Epithelial cell of proximal tubule (primary cell): ENCODE data around the gene RNPEPL1. TPM values are rescaled to one million over a fixed set of nuclear protein-coding genes. Genes with fewer than 3 reads are reported as not detected.
"Not testable (repeated sequence)": the region's sequence is repeated elsewhere in the genome, so short reads cannot be mapped to it uniquely, and the experiment has no call there.

ENCODE experiments used
- DNase-seq: peaks from one replicate; pipeline ENCODE4 v3.0.0-alpha.2; 2011; ENCODE audit warnings: low read depth
- H3K4me3 ChIP-seq: 2 replicates; pipeline ENCODE4 v1.5.1; 2011; ENCODE audit warnings: low read depth, mild to moderate bottlenecking, low read length
- total RNA-seq: library from RNA; depleted of rRNA; stranded (reverse); fragments of >200 nt; gene quantifications from 2 replicates; pipeline ENCODE4 v1.2.3, GENCODE V29; 2015
- TF ChIP-seq, protein P1 (sequence below): conservative IDR thresholded peaks from 2 replicates; pipeline ENCODE4 v1.5.1; 2012; ENCODE audit warnings: low read depth, mild to moderate bottlenecking, low read length

Gene RNPEPL1
- total RNA-seq, 1 donor from 2014 or later, result 53.4 TPM

DNA sequence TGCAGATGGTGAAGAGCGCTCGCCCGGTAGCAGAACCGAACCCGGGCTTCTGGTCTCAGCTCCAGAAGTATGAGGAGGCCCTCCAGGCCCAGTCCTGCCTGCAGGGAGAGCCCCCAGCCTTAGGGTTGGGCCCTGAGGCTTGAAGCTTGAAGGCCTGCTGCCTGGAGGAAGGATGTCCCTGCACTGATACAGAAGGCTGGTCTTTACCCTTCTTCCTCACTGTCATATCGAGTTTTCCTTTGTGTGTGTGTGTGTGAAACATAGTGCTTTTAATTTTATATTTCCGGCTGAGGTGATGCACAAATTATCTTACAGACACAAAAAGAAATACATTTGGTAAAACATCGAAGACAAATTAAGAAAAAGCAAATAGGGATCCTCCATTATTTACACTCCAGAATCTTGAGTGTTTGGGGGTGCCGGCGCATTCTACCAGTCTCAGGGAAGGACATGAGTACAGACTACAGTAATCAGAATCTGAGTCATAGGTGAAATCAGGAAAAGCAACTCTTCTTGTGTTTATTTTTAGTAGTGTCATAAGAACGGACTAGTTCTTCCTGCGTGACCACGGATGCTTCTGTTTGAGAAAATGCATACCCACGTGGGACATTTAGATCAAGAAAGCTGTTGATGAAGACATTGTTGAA is 6.8 kb upstream of the RNPEPL1 start:
- DNase-seq, result no peak
- TF ChIP-seq, protein P1, sequence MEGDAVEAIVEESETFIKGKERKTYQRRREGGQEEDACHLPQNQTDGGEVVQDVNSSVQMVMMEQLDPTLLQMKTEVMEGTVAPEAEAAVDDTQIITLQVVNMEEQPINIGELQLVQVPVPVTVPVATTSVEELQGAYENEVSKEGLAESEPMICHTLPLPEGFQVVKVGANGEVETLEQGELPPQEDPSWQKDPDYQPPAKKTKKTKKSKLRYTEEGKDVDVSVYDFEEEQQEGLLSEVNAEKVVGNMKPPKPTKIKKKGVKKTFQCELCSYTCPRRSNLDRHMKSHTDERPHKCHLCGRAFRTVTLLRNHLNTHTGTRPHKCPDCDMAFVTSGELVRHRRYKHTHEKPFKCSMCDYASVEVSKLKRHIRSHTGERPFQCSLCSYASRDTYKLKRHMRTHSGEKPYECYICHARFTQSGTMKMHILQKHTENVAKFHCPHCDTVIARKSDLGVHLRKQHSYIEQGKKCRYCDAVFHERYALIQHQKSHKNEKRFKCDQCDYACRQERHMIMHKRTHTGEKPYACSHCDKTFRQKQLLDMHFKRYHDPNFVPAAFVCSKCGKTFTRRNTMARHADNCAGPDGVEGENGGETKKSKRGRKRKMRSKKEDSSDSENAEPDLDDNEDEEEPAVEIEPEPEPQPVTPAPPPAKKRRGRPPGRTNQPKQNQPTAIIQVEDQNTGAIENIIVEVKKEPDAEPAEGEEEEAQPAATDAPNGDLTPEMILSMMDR, result no peak
- peak overlapping the region; percentile 85 for H3K4me3 ChIP-seq

DNA sequence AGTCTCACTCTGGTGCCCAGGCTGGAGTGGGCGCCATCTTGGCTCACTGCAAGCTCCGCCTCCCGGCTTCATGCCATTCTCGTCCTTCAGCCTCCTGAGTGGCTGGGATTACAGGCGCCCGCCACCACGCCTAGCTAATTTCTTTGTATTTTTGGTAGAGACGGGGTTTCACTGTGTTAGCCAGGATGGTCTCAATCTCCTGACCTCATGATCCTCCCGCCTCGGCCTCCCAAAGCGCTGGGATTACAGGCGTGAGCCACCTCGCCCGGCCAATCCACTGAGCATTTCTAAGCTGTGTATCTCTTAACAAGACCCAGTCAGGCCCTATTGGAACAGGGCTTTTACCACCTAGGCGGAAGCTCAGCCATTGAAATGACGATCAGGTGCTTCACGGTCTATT is 5.1 kb upstream of the RNPEPL1 start:
- DNase-seq, H3K4me3 ChIP-seq: not testable (repeated sequence)

- no peak overlapping the region for H3K4me3 ChIP-seq
- TF ChIP-seq, protein P1, result no peak
- DNase-seq, result no peak
Observed at GRCh38 chr2:240563951-240564560, 4.2 kb upstream of the RNPEPL1 start.

- H3K4me3 ChIP-seq, result no peak overlapping the region
- no peak for DNase-seq
- TF ChIP-seq, protein P1, result no peak
Observed at GRCh38 chr2:240564561-240565332, 3.5 kb upstream of the RNPEPL1 start.

DNA sequence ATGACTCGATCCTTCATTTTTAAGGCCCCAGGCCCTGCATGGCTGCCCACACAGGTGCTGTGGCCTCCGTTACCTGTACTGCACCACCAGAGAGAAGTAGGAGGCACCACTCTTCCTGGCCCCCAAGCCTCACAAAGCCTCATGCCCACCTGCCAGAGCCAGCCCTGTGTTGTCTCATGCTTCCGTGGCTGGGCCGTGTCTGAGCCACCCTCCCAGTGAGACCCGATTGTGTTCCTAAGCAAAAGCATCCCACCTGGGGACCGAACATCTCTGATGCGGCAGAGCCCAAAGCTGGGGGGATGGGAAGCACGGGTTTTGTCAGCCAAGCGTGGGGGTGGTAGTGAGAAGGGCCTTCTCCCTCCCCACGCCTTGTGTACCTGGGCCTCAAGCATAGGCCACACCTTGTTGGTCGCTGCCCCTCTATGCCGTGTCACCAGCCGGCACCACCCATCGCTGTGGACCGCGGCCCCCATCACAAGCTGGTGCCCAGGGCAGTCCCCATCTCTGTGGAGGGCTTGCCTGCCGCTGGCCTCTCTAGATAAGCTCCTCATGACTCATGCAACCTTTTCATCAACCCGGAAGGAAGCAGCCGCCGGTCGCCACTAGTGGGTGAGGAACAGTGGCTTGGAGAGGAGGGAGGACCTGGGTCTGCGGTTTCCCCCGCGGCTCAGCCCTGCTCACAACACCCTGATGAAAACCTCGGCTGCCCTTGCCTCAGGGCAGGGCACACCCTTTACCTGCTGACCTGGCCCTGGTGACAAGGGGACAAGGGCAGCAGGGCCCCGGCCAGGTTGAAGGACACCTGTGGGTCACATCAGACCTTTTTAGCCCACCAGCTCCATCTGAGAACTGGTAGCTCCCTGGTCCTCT is 2.7 kb upstream of the RNPEPL1 start:
- TF ChIP-seq, protein P1, result no peak
- DNase-seq, result no peak
- peak overlapping the region; percentile 48 for H3K4me3 ChIP-seq

- H3K4me3 ChIP-seq, result peak overlapping the region; percentile 69
- DNase-seq, result no peak
Observed at GRCh38 chr2:240566203-240567136, 1.8 kb upstream of the RNPEPL1 start.

More at GRCh38 chr2:240566203-240567136, 1.8 kb upstream of the RNPEPL1 start:
- TF ChIP-seq, protein P1, result peak; percentile 63
